Measurements from ENCODE around the gene JUP. TPM values are rescaled to one million over a fixed set of nuclear protein-coding genes. Genes with fewer than 3 reads are reported as not detected.

JUP gene
- total and polyA plus RNA-seq, 2 of the 13 experiments (the other 11 are each of a cell fraction or from before 2014, with no cell fraction given): 12.1 to 20.6 TPM

- TF ChIP-seq, protein P1, sequence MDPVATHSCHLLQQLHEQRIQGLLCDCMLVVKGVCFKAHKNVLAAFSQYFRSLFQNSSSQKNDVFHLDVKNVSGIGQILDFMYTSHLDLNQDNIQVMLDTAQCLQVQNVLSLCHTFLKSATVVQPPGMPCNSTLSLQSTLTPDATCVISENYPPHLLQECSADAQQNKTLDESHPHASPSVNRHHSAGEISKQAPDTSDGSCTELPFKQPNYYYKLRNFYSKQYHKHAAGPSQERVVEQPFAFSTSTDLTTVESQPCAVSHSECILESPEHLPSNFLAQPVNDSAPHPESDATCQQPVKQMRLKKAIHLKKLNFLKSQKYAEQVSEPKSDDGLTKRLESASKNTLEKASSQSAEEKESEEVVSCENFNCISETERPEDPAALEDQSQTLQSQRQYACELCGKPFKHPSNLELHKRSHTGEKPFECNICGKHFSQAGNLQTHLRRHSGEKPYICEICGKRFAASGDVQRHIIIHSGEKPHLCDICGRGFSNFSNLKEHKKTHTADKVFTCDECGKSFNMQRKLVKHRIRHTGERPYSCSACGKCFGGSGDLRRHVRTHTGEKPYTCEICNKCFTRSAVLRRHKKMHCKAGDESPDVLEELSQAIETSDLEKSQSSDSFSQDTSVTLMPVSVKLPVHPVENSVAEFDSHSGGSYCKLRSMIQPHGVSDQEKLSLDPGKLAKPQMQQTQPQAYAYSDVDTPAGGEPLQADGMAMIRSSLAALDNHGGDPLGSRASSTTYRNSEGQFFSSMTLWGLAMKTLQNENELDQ (CRISPR knock-in tag; IDR thresholded peaks at IDR 0.05; ENCODE audit: borderline replicate concordance): no peak
- TF ChIP-seq ZNF609 (CRISPR knock-in tag; IDR thresholded peaks at IDR 0.05; ENCODE audit: borderline replicate concordance): no peak
- TF ChIP-seq, protein P2, sequence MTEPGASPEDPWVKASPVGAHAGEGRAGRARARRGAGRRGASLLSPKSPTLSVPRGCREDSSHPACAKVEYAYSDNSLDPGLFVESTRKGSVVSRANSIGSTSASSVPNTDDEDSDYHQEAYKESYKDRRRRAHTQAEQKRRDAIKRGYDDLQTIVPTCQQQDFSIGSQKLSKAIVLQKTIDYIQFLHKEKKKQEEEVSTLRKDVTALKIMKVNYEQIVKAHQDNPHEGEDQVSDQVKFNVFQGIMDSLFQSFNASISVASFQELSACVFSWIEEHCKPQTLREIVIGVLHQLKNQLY (CRISPR knock-in tag; IDR thresholded peaks at IDR 0.05): peak; percentile 34; the same call in 1 of the 2 replicates
- TF ChIP-seq NFIB (CRISPR knock-in tag; IDR thresholded peaks at IDR 0.05; ENCODE audit: borderline replicate concordance): no peak
- TF ChIP-seq, protein P3, sequence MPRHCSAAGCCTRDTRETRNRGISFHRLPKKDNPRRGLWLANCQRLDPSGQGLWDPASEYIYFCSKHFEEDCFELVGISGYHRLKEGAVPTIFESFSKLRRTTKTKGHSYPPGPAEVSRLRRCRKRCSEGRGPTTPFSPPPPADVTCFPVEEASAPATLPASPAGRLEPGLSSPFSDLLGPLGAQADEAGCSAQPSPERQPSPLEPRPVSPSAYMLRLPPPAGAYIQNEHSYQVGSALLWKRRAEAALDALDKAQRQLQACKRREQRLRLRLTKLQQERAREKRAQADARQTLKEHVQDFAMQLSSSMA (CRISPR knock-in tag; IDR thresholded peaks at IDR 0.05): no peak
- TF ChIP-seq, protein P4, sequence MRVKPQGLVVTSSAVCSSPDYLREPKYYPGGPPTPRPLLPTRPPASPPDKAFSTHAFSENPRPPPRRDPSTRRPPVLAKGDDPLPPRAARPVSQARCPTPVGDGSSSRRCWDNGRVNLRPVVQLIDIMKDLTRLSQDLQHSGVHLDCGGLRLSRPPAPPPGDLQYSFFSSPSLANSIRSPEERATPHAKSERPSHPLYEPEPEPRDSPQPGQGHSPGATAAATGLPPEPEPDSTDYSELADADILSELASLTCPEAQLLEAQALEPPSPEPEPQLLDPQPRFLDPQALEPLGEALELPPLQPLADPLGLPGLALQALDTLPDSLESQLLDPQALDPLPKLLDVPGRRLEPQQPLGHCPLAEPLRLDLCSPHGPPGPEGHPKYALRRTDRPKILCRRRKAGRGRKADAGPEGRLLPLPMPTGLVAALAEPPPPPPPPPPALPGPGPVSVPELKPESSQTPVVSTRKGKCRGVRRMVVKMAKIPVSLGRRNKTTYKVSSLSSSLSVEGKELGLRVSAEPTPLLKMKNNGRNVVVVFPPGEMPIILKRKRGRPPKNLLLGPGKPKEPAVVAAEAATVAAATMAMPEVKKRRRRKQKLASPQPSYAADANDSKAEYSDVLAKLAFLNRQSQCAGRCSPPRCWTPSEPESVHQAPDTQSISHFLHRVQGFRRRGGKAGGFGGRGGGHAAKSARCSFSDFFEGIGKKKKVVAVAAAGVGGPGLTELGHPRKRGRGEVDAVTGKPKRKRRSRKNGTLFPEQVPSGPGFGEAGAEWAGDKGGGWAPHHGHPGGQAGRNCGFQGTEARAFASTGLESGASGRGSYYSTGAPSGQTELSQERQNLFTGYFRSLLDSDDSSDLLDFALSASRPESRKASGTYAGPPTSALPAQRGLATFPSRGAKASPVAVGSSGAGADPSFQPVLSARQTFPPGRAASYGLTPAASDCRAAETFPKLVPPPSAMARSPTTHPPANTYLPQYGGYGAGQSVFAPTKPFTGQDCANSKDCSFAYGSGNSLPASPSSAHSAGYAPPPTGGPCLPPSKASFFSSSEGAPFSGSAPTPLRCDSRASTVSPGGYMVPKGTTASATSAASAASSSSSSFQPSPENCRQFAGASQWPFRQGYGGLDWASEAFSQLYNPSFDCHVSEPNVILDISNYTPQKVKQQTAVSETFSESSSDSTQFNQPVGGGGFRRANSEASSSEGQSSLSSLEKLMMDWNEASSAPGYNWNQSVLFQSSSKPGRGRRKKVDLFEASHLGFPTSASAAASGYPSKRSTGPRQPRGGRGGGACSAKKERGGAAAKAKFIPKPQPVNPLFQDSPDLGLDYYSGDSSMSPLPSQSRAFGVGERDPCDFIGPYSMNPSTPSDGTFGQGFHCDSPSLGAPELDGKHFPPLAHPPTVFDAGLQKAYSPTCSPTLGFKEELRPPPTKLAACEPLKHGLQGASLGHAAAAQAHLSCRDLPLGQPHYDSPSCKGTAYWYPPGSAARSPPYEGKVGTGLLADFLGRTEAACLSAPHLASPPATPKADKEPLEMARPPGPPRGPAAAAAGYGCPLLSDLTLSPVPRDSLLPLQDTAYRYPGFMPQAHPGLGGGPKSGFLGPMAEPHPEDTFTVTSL (CRISPR knock-in tag; IDR thresholded peaks at IDR 0.05; ENCODE audit: borderline replicate concordance): 0 out of 2 replicates have a peak, but pooled peaks have one; percentile 33
- no peak for TF ChIP-seq ZFP82 (CRISPR knock-in tag; IDR thresholded peaks at IDR 0.05; ENCODE audit: borderline replicate concordance)
- TF ChIP-seq ZNF30 (CRISPR knock-in tag; IDR thresholded peaks at IDR 0.05): peak; percentile 20; the same call in 1 of the 2 replicates
- TF ChIP-seq TGIF2 (CRISPR knock-in tag; IDR thresholded peaks at IDR 0.05): 0 out of 2 replicates have a peak, but pooled peaks have one; percentile 5
- TF ChIP-seq TCF7L2 (IDR thresholded peaks at IDR 0.05; ENCODE audit: low read depth, low read length): no peak
- no peak for TF ChIP-seq NR2F1 (CRISPR knock-in tag; IDR thresholded peaks at IDR 0.05)
- no peak for TF ChIP-seq ZNF569 (CRISPR knock-in tag; IDR thresholded peaks at IDR 0.05; ENCODE audit: borderline replicate concordance)
Measured at GRCh38 chr17:41812381-41813151, 26.1 kb upstream of the JUP start, which contains the start of gene FKBP10 (continued).
